SK-N-SH treated with all-trans-retinoic acid at 6 μM for 48 hours (cell line): ENCODE data around the gene EIF2A.
A peak's percentile ranks its signal among the peaks of the same experiment; 100 is the strongest.
"Not testable (repeated sequence)": the region's sequence is repeated elsewhere in the genome, so short reads cannot be mapped to it uniquely, and the experiment has no call there.

Experiments used
- ATAC-seq: fragments of 200-7000 bp; cut with Tn5 transposase; 3 replicates; pipeline ENCODE4 v1.9.1; 2020; ENCODE audit warnings: mild to moderate bottlenecking, moderate library complexity
- ARNTL ChIP-seq: fragments of 450-650 bp; formaldehyde crosslinking; IDR thresholded peaks from 2 replicates; pipeline ENCODE4 v1.5.0; 2020; ENCODE audit warnings: low read depth, mild to moderate bottlenecking, moderate library complexity, borderline replicate concordance
- BACH2 ChIP-seq: fragments of 250-450 bp; sonication (Bioruptor Pico); IDR thresholded peaks from 2 replicates; pipeline ENCODE4 v1.9.0; 2021; ENCODE audit warnings: mild to moderate bottlenecking, borderline replicate concordance
- CSDC2 ChIP-seq: fragments of 250-450 bp; sonication (Bioruptor Pico); IDR thresholded peaks from 2 replicates; pipeline ENCODE4 v1.5.0; 2020; ENCODE audit warnings: mild to moderate bottlenecking, moderate library complexity
- ESRRG ChIP-seq: fragments of 250-450 bp; sonication (Bioruptor Pico); IDR thresholded peaks from 2 replicates; pipeline ENCODE4 v1.6.1; 2021; ENCODE audit warnings: mild to moderate bottlenecking
- GLIS3 ChIP-seq: fragments of 250-450 bp; sonication (Bioruptor Pico); IDR thresholded peaks from 2 replicates; pipeline ENCODE4 v1.5.0; 2020; ENCODE audit warnings: mild to moderate bottlenecking, moderate library complexity
- ISL1 ChIP-seq: fragments of 250-450 bp; sonication (Bioruptor Pico); IDR thresholded peaks from 2 replicates; pipeline ENCODE4 v2.1.2; 2022; ENCODE audit warnings: mild to moderate bottlenecking, moderate library complexity
- OSR1 ChIP-seq: fragments of 250-450 bp; sonication (Bioruptor Pico); IDR thresholded peaks from 2 replicates; pipeline ENCODE4 v1.8.0; 2022; ENCODE audit warnings: moderate library complexity, mild to moderate bottlenecking, inconsistent platforms
- PPARA ChIP-seq: fragments of 250-450 bp; sonication (Bioruptor Pico); IDR thresholded peaks from 2 replicates; pipeline ENCODE4 v1.5.0; 2020; ENCODE audit warnings: mild to moderate bottlenecking, borderline replicate concordance
- RARB ChIP-seq: fragments of 250-450 bp; sonication (Bioruptor Pico); IDR thresholded peaks from 2 replicates; pipeline ENCODE4 v1.8.0; 2021; ENCODE audit warnings: mild to moderate bottlenecking, moderate library complexity
- SNAI2 ChIP-seq: fragments of 250-450 bp; sonication (Bioruptor Pico); IDR thresholded peaks from 2 replicates; pipeline ENCODE4 v1.5.0; 2020; ENCODE audit warnings: mild to moderate bottlenecking, moderate library complexity
- TOX ChIP-seq: fragments of 250-450 bp; sonication (Bioruptor Pico); IDR thresholded peaks from 2 replicates; pipeline ENCODE4 v1.8.0; 2021; ENCODE audit warnings: mild to moderate bottlenecking, moderate library complexity, borderline replicate concordance
- ZC3H10 ChIP-seq: fragments of 250-450 bp; sonication (Bioruptor Pico); IDR thresholded peaks from 2 replicates; pipeline ENCODE4 v1.5.1; 2021; ENCODE audit warnings: mild to moderate bottlenecking, moderate library complexity
- ZFP3 ChIP-seq: fragments of 250-450 bp; sonication (Bioruptor Pico); IDR thresholded peaks from 2 replicates; pipeline ENCODE4 v1.5.0; 2020; ENCODE audit warnings: mild to moderate bottlenecking, moderate library complexity
- ZNF70 ChIP-seq: fragments of 450-650 bp; formaldehyde crosslinking; IDR thresholded peaks from 2 replicates; pipeline ENCODE4 v1.5.0; 2020; ENCODE audit warnings: mild to moderate bottlenecking, moderate library complexity
- ZNF8 ChIP-seq: fragments of 450-650 bp; formaldehyde crosslinking; IDR thresholded peaks from 2 replicates; pipeline ENCODE4 v1.5.0; 2020; ENCODE audit warnings: mild to moderate bottlenecking, moderate library complexity
- TF ChIP-seq, protein P1 (sequence below): fragments of 250-450 bp; sonication (Bioruptor Pico); IDR thresholded peaks from 2 replicates; pipeline ENCODE4 v1.5.1; 2021; ENCODE audit warnings: mild to moderate bottlenecking, moderate library complexity
- TF ChIP-seq, protein P2 (sequence below): fragments of 250-450 bp; sonication (Bioruptor Pico); IDR thresholded peaks from 2 replicates; pipeline ENCODE4 v1.5.1; 2020; ENCODE audit warnings: low read depth, mild to moderate bottlenecking, moderate library complexity
- TF ChIP-seq, protein P3 (sequence below): fragments of 250-450 bp; sonication (Bioruptor Pico); IDR thresholded peaks from 2 replicates; pipeline ENCODE4 v1.5.0; 2020; ENCODE audit warnings: mild to moderate bottlenecking, moderate library complexity
- TF ChIP-seq, protein P4 (sequence below): fragments of 250-450 bp; sonication (Bioruptor Pico); IDR thresholded peaks from 2 replicates; pipeline ENCODE4 v1.8.0; 2020; ENCODE audit warnings: mild to moderate bottlenecking, moderate library complexity, borderline replicate concordance

The EIF2A gene

DNA sequence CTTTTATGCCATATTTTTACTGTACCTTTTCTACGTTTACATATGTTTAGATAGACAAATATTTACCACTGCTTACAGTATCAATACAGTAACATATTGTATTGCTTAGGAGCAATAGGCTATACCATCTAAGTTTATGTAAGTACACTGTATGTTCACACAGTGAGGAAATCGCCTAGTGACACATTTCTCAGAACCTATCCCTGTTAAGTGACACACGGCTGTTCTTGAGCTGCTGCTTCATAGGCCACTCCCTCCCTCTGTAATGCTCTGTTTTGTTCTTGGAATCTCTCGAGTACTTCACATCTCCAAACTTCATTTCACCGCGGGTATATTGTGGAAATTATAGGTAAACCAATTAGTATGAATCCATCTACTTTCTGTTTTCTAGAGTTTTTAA lies 43.2 kb downstream of the EIF2A start:
- TF ChIP-seq ZNF70 (CRISPR knock-in tag), result no peak
- TF ChIP-seq BACH2 (CRISPR knock-in tag), result no peak
- no peak for TF ChIP-seq SNAI2
- TF ChIP-seq RARB, result no peak
- no peak for TF ChIP-seq ESRRG (CRISPR knock-in tag)
- TF ChIP-seq, protein P1, sequence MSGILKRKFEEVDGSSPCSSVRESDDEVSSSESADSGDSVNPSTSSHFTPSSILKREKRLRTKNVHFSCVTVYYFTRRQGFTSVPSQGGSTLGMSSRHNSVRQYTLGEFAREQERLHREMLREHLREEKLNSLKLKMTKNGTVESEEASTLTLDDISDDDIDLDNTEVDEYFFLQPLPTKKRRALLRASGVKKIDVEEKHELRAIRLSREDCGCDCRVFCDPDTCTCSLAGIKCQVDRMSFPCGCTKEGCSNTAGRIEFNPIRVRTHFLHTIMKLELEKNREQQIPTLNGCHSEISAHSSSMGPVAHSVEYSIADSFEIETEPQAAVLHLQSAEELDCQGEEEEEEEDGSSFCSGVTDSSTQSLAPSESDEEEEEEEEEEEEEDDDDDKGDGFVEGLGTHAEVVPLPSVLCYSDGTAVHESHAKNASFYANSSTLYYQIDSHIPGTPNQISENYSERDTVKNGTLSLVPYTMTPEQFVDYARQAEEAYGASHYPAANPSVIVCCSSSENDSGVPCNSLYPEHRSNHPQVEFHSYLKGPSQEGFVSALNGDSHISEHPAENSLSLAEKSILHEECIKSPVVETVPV (CRISPR knock-in tag), result no peak
- no peak for TF ChIP-seq PPARA (CRISPR knock-in tag)
- ATAC-seq, result no peak

DNA sequence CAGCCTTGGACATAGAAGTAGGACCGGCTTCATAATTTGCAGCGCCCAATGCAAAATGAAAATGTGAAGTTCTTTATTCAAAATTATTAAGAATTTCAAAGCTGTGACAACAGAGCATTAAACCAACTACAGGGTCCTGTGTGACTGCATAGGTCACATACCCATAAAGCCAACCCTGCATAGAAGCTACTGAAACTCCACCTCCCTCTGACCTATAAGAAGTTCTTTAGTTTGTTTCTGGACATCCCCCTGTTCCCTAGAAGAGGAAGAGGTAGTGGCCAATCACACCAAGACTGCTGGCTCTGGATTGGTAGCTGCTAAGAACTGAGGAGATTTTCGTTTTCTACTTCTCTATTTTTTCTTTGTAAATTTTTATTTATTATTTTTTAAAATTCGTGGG lies 47.6 kb downstream of the EIF2A start:
- no peak for TF ChIP-seq CSDC2 (CRISPR knock-in tag)
- TF ChIP-seq, protein P1 (CRISPR knock-in tag), result no peak
- no peak for TF ChIP-seq ZNF70 (CRISPR knock-in tag)
- no peak for TF ChIP-seq OSR1 (CRISPR knock-in tag)
- TF ChIP-seq ISL1 (CRISPR knock-in tag), result no peak
- TF ChIP-seq ZC3H10 (CRISPR knock-in tag), result no peak
- no peak for TF ChIP-seq TOX
- TF ChIP-seq, protein P2, sequence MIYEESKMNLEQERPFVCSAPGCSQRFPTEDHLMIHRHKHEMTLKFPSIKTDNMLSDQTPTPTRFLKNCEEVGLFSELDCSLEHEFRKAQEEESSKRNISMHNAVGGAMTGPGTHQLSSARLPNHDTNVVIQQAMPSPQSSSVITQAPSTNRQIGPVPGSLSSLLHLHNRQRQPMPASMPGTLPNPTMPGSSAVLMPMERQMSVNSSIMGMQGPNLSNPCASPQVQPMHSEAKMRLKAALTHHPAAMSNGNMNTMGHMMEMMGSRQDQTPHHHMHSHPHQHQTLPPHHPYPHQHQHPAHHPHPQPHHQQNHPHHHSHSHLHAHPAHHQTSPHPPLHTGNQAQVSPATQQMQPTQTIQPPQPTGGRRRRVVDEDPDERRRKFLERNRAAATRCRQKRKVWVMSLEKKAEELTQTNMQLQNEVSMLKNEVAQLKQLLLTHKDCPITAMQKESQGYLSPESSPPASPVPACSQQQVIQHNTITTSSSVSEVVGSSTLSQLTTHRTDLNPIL (CRISPR knock-in tag), result no peak
- no peak for TF ChIP-seq ZNF8 (CRISPR knock-in tag)
- TF ChIP-seq GLIS3, result no peak
- TF ChIP-seq SNAI2, result no peak
- TF ChIP-seq ARNTL (CRISPR knock-in tag), result no peak
- TF ChIP-seq ZFP3 (CRISPR knock-in tag), result no peak
- no peak for TF ChIP-seq ESRRG (CRISPR knock-in tag)
- TF ChIP-seq, protein P3, sequence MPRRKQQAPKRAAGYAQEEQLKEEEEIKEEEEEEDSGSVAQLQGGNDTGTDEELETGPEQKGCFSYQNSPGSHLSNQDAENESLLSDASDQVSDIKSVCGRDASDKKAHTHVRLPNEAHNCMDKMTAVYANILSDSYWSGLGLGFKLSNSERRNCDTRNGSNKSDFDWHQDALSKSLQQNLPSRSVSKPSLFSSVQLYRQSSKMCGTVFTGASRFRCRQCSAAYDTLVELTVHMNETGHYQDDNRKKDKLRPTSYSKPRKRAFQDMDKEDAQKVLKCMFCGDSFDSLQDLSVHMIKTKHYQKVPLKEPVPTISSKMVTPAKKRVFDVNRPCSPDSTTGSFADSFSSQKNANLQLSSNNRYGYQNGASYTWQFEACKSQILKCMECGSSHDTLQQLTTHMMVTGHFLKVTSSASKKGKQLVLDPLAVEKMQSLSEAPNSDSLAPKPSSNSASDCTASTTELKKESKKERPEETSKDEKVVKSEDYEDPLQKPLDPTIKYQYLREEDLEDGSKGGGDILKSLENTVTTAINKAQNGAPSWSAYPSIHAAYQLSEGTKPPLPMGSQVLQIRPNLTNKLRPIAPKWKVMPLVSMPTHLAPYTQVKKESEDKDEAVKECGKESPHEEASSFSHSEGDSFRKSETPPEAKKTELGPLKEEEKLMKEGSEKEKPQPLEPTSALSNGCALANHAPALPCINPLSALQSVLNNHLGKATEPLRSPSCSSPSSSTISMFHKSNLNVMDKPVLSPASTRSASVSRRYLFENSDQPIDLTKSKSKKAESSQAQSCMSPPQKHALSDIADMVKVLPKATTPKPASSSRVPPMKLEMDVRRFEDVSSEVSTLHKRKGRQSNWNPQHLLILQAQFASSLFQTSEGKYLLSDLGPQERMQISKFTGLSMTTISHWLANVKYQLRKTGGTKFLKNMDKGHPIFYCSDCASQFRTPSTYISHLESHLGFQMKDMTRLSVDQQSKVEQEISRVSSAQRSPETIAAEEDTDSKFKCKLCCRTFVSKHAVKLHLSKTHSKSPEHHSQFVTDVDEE (CRISPR knock-in tag), result no peak
- TF ChIP-seq, protein P4, sequence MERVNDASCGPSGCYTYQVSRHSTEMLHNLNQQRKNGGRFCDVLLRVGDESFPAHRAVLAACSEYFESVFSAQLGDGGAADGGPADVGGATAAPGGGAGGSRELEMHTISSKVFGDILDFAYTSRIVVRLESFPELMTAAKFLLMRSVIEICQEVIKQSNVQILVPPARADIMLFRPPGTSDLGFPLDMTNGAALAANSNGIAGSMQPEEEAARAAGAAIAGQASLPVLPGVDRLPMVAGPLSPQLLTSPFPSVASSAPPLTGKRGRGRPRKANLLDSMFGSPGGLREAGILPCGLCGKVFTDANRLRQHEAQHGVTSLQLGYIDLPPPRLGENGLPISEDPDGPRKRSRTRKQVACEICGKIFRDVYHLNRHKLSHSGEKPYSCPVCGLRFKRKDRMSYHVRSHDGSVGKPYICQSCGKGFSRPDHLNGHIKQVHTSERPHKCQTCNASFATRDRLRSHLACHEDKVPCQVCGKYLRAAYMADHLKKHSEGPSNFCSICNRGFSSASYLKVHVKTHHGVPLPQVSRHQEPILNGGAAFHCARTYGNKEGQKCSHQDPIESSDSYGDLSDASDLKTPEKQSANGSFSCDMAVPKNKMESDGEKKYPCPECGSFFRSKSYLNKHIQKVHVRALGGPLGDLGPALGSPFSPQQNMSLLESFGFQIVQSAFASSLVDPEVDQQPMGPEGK (CRISPR knock-in tag), result no peak
- no peak for ATAC-seq

DNA sequence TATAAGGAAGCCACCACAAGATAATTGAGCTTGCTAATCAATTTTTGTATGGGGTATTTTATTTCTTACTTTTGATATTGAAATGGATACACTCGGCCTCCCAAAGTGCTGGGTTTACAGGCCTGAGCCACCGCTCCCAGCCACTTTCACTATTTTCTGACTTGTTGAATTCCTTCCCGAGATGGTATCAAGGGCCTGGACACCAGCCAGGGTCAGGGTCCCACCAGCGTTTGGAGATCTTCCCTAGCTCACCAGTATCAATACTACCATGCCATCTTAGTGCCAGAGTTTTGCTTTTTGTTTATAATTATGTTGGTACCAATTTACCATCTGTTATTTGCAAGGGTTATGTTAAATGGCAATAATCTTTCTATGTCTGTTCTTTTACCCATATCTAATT lies 51.1 kb downstream of the EIF2A start:
- no peak for ATAC-seq
- no peak for TF ChIP-seq ZC3H10 (CRISPR knock-in tag)

DNA sequence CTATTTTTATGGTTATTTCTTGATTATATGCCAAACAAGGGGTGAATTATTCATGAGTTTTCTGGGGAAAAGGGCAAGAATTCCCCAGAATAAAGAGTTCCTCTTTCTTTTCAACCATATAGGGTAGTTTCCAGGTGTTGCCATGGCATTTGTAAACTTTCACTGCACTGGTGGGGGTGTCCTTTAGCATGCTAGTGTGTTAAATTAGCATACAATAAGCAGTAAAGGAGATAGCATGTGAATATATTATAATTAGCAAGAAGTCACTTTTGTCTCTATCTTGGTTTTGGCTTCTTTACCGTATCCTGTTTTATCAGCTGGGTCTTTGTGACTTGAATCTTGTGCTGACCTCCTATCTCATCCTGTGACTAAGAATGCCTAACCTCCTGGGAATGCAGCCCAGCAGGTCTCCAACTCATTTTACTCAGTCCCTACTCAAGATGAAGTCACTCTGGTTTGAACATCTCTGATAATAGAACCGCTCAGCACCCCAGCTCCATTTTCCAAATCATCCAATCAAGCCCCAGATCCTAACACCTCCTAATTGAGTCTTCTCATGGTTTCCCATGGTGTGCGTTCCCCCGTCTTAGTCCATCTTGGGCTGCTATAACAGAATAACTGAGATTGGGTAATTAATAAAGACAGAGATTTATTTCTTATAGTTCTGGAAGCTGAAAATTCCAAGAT lies 53.2 kb downstream of the EIF2A start:
- ATAC-seq, result no peak
- TF ChIP-seq ZFP3 (CRISPR knock-in tag) (peak; percentile 85), CSDC2 (CRISPR knock-in tag) (no peak)

DNA sequence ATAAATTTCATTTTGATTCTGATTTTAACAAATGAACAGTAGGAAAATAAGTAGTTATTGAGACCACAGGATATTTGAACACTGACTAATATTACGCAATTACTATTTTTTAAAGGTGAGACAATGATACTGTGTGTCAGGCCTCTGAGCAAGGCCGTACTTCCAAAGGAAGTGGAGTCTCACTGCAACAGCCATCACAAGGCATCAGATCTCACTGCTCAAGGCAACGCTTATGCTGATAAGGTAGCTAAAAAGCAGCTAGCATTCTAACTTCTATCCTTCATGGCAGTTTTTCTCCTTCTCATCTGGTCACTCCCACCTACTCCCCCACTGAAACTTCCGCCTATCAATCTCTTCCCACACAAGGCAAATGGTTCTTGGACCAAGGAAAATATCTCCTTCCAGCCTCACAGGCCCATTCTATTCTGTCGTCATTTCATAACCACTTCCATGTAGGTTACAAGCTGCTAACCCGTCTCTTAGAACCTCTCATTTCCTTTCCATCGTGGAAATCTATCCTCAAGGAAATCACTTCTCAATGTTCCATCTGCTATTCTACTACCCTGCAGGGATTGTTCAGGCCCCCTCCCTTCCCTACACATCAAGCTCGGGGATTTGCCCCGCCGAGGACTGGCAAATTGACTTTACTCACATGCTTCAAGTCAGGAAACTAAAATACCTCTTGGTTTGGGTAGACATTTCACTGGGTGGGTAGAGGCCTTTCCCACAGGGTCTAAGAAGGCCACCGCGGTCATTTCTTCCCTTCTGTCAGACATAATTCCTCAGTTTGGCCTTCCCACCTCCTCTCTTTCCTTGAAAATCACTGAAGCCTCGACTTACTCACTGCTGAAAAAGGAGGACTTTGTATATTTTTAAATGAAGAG lies 54.3 kb downstream of the EIF2A start:
- not testable (repeated sequence) for ATAC-seq
